ENCODE results near the gene RAD51B.
A peak's percentile ranks its signal among the peaks of the same experiment; 100 is the strongest.

The RAD51B gene

GRCh38 chr14:68124979-68125731, 305.6 kb downstream of the RAD51B start:
- DNase-seq: no peak

- DNase-seq: no peak
These were observed 307.6 kb downstream of the RAD51B start for GRCh38 chr14:68127166-68127565.

- DNase-seq: no peak
These were observed 312.3 kb downstream of the RAD51B start for GRCh38 chr14:68131907-68132306.

- DNase-seq: no peak
These were observed 313.1 kb downstream of the RAD51B start for GRCh38 chr14:68132563-68133121.

DNA sequence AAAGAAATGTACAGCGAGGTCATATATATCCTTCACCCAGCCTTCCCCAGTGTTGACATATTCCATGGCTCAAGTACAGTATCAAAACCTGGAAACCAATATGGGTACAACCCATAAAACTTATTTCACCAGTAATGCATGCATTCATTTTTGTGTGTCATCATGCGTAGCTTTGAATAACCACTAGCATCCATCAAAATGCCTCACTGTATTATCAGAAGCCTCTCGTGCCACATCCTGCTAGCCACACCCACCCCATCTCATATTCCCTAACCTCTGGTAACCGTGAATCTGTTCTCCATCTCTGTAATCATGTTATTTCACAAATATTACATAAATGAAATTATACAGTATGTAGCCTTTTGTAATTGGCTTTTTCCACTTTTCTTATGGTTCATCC, 314.3 kb downstream of the RAD51B start:
- DNase-seq: no peak

GRCh38 chr14:68135028-68135427, 315.4 kb downstream of the RAD51B start:
- DNase-seq: no peak

DNA sequence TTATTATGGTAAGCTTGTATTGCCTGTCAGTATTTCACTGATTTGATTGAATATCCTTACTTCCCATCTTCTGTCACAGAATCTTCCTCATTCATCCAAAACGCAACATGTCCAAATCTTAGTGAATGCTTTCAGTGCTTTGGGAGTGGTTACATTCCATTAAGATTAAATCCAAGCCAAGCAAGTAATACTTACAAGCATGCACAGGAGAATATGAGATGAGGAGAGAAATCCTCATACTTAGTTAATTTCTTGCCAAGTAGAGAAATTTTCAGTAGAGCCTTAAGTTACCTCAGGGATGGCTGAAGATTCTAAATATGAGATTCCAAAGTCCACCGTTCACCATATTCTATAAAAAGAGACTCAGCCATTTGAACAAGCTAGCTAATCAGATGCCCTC, 316.0 kb downstream of the RAD51B start:
- no peak for DNase-seq

DNA sequence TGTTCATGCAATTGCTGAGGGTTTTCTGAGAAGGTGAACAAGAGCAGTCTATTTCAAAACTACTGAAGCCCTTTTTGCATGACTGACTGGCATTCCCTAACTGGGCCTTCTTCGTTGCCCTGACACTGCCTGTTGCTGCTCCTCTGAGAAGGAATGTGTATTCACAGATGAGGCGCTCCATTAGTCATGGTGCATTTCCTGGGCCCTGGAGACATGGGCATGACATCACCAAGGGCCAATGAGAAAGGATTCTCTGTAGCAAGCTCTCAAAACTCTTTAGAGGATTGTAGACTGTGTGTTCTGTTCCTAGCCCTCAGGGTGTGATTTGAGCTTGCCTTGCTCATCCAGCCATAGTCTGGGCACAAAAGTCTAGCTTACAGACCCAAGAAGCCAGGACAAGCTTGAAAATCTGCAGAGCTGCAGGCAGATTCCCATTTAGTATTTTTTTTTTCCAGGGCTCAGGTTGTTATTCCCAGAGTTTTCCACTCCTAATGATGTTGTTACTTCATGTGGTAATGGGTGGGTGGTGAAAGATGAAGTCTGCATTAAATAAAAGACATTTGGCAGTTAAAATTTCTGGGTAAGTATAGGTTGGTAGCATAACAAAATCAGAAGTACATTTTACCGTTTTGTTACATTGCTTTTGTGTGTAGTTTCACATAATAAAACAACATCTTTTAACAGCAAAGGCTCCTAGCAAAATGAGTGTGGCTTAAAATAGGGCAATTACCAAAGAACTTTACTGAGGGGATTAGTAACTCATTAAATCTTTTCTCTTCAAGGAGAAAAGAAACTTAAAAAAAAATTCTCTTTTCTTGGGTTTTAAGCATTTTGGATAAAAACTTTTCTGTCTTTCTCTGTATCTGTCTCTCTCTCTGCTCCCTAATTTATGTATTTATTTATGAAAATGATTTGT, 318.4 kb downstream of the RAD51B start:
- peak in 1 of 2 experiments; percentile 11 for DNase-seq

- DNase-seq: no peak
These were observed 320.0 kb downstream of the RAD51B start for GRCh38 chr14:68139431-68140075.

GRCh38 chr14:68140076-68140741, 320.6 kb downstream of the RAD51B start:
- no peak for DNase-seq

GRCh38 chr14:68140806-68141205, 321.2 kb downstream of the RAD51B start:
- no peak for DNase-seq

GRCh38 chr14:68141281-68142088, 321.9 kb downstream of the RAD51B start:
- no peak for DNase-seq

GRCh38 chr14:68143341-68143841, 323.8 kb downstream of the RAD51B start:
- peak; percentile 70 to 74 for DNase-seq

GRCh38 chr14:68144051-68144681, 324.6 kb downstream of the RAD51B start:
- no peak for DNase-seq

DNA sequence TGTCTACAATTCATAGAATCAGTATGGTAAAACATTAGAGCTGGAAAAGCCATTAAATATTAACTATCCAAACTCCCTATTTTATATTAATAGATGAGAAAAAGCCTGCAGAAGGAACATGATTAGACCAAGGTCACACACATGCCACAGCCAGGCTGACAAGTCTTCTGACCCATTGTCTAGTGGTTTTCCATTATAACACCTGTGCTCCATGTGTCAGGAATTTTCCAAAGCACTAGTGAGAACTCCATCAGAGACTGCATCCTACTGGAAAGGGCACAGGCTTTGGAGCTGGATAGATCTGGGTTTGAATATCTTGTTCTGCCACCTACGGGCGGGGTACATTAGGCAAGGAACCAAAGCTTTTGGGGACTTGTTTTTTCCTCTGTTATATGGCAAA, 325.5 kb downstream of the RAD51B start:
- no peak for DNase-seq

- peak; percentile 27 to 31 for DNase-seq
These were observed 326.0 kb downstream of the RAD51B start for GRCh38 chr14:68145539-68145938.

- DNase-seq: no peak
These were observed 327.2 kb downstream of the RAD51B start for GRCh38 chr14:68146818-68147217.

GRCh38 chr14:68147303-68147702, 327.7 kb downstream of the RAD51B start:
- no peak for DNase-seq

DNA sequence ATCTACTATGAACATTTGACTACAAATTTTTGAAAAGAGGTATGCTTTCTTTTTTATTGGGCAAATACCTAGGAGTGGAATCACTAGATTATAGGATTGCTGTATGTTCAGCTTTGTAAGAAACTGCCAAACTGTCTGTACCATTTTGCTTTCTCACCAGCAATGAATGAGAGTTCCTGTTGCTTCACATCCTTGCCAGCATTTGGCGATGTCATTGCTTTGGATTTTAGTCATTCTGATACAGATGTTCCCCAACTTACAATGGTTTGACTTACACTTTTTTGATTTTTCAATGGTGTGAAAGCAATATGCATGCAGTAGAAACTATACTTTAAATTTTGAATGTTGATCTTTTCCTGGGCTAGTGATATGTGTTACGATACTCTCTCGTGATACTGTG, 328.7 kb downstream of the RAD51B start:
- DNase-seq: no peak

- no peak for DNase-seq
These were observed 329.2 kb downstream of the RAD51B start for GRCh38 chr14:68148763-68149162.

- DNase-seq: no peak
These were observed 333.7 kb downstream of the RAD51B start for GRCh38 chr14:68153275-68153674.
